Hepatocyte (in vitro differentiated cells): Measurements from ENCODE around the gene MICU2. TPM values are rescaled to one million over a fixed set of nuclear protein-coding genes. Genes with fewer than 3 reads are reported as not detected.

Experiments
- DNase-seq: peaks from one replicate; pipeline ENCODE4 v3.0.0-alpha.2; 2016; ENCODE audit warnings: low spot score
- H2AFZ ChIP-seq: fragments of 200-600 bp; sonication (generic); 2 replicates; pipeline ENCODE4 v1.6.0; 2016; ENCODE audit warnings: antibody characterized with exemption, mild to moderate bottlenecking
- H3K27ac ChIP-seq: fragments of 200-600 bp; sonication (generic); 2 replicates; pipeline ENCODE4 v1.5.1; 2016; ENCODE audit warnings: mild to moderate bottlenecking
- H3K27me3 ChIP-seq: fragments of 200-600 bp; sonication (generic); 2 replicates; pipeline ENCODE4 v1.6.1; 2016
- H3K36me3 ChIP-seq: fragments of 200-600 bp; sonication (generic); replicated peaks from 2 replicates; pipeline ENCODE4 v1.5.1; 2016; ENCODE audit warnings: low read depth; ENCODE audit not compliant: insufficient read depth
- H3K4me1 ChIP-seq: fragments of 200-600 bp; sonication (generic); 2 replicates; pipeline ENCODE4 v1.5.1; 2016; ENCODE audit warnings: mild to moderate bottlenecking, moderate library complexity; ENCODE audit not compliant: insufficient read depth
- H3K4me2 ChIP-seq: fragments of 200-600 bp; sonication (generic); 2 replicates; pipeline ENCODE4 v1.6.0; 2016
- H3K4me3 ChIP-seq: fragments of 200-600 bp; sonication (generic); 2 replicates; pipeline ENCODE4 v1.5.1; 2016; ENCODE audit warnings: mild to moderate bottlenecking
- H3K79me2 ChIP-seq: fragments of 200-600 bp; sonication (generic); 2 replicates; pipeline ENCODE4 v1.6.0; 2017; ENCODE audit warnings: mild to moderate bottlenecking
- H3K9me2 ChIP-seq: fragments of 200-600 bp; sonication (generic); replicated peaks from 2 replicates; pipeline ENCODE4 v1.6.0; 2017; ENCODE audit warnings: mild to moderate bottlenecking; ENCODE audit not compliant: insufficient read depth
- H3K9me3 ChIP-seq: fragments of 200-600 bp; sonication (generic); 2 replicates; pipeline ENCODE4 v1.5.1; 2016; ENCODE audit warnings: low read depth, mild to moderate bottlenecking
- H4K20me1 ChIP-seq: fragments of 200-600 bp; sonication (generic); 2 replicates; pipeline ENCODE4 v1.6.0; 2016; ENCODE audit warnings: mild to moderate bottlenecking; ENCODE audit not compliant: insufficient read depth, poor library complexity, severe bottlenecking
- CTCF ChIP-seq: fragments of 200-600 bp; sonication (generic); IDR thresholded peaks from 2 replicates; pipeline ENCODE4 v1.5.1; 2016; ENCODE audit warnings: antibody characterized with exemption, mild to moderate bottlenecking; ENCODE audit not compliant: poor library complexity
- EZH2 ChIP-seq: fragments of 200-600 bp; sonication (generic); IDR thresholded peaks from 2 replicates; pipeline ENCODE4 v1.6.1; 2016; ENCODE audit warnings: antibody characterized with exemption, mild to moderate bottlenecking, borderline replicate concordance
- EZH2phosphoT487 ChIP-seq: fragments of 200-600 bp; sonication (generic); IDR thresholded peaks from one replicate; pipeline ENCODE4 v1.6.1; 2018; ENCODE audit warnings: antibody characterized with exemption, mild to moderate bottlenecking, low read depth, moderate library complexity; ENCODE audit not compliant: unreplicated experiment, severe bottlenecking
- WGBS: methylation state at CpG from one replicate; pipeline ENCODE4 v1.1.6; 2016; ENCODE audit warnings: low lambda C conversion rate; ENCODE audit errors: missing lambda C conversion rate; 5-methylcytosine and 5-hydroxymethylcytosine counted together
- polyA plus RNA-seq: library from polyadenylated mRNA; unstranded; fragments of >200 nt; fragmentation: Nextera tagmentation; extraction: Ambion mirVana; gene quantifications from 2 replicates; pipeline ENCODE4 v1.2.1, GENCODE V29; 2016
- total RNA-seq: library from RNA; depleted of rRNA; stranded (reverse); fragments of >200 nt; gene quantifications from 2 replicates; pipeline ENCODE4 v1.2.3, GENCODE V29; 2014

Gene MICU2
- total and polyA plus RNA-seq, 2 experiments from 2014 or later, result 48.1 to 95.7 TPM

- Histone ChIP-seq H3K9me3 (no peaks in the 10 kb centered on the region), H4K20me1 (no peaks in the 10 kb centered on the region), H3K27me3 (no peaks in the 10 kb centered on the region), H3K4me1 (no peaks in the 10 kb centered on the region), H3K79me2 (no peaks in the 10 kb centered on the region), H3K36me3 (no peaks in the 10 kb centered on the region), H3K4me2 (no peak overlapping the region), H3K4me3 (no peak overlapping the region), H3K9me2 (no peaks in the 10 kb centered on the region), H3K27ac (no peak overlapping the region), H2AFZ (no peak overlapping the region)
- 92% methylated on average over 3 of the region's 3 CpGs for WGBS
- no peak for TF ChIP-seq EZH2phosphoT487
- no peak for TF ChIP-seq EZH2
- no peak for TF ChIP-seq CTCF
- DNase-seq, result no peak
These were observed 99.6 kb downstream of the MICU2 start for GRCh38 chr13:21504379-21504778.

GRCh38 chr13:21501686-21502085 is 102.3 kb downstream of the MICU2 start:
- Histone ChIP-seq H3K27me3 (no peaks in the 10 kb centered on the region), H3K9me2 (no peaks in the 10 kb centered on the region), H3K4me2 (no peak overlapping the region), H2AFZ (no peak overlapping the region), H4K20me1 (no peaks in the 10 kb centered on the region), H3K27ac (no peak overlapping the region), H3K79me2 (no peaks in the 10 kb centered on the region), H3K9me3 (no peaks in the 10 kb centered on the region), H3K4me1 (no peaks in the 10 kb centered on the region), H3K4me3 (no peak overlapping the region), H3K36me3 (no peaks in the 10 kb centered on the region)
- WGBS, result 90% methylated on average over 3 of the region's 3 CpGs
- DNase-seq, result peak; percentile 4
- TF ChIP-seq CTCF (no peak), EZH2phosphoT487 (no peak), EZH2 (no peak)

GRCh38 chr13:21486322-21486721 is 117.6 kb downstream of the MICU2 start:
- Histone ChIP-seq H3K9me3 (no peaks in the 10 kb centered on the region), H3K79me2 (no peaks in the 10 kb centered on the region), H3K4me2 (no peak overlapping the region), H4K20me1 (no peaks in the 10 kb centered on the region), H3K4me1 (no peaks in the 10 kb centered on the region), H3K4me3 (no peak overlapping the region), H3K36me3 (no peaks in the 10 kb centered on the region), H3K27ac (no peak overlapping the region), H2AFZ (no peak overlapping the region), H3K27me3 (no peaks in the 10 kb centered on the region), H3K9me2 (no peaks in the 10 kb centered on the region)
- TF ChIP-seq CTCF (no peak), EZH2 (no peak), EZH2phosphoT487 (no peak)
- WGBS, result 100% methylated on average over 4 of the region's 4 CpGs
- DNase-seq, result no peak

- Histone ChIP-seq H3K4me3 (no peak overlapping the region), H3K4me2 (no peak overlapping the region), H3K36me3 (no peaks in the 10 kb centered on the region), H3K27ac (no peak overlapping the region), H3K79me2 (no peaks in the 10 kb centered on the region), H4K20me1 (no peaks in the 10 kb centered on the region), H3K9me3 (no peaks in the 10 kb centered on the region), H3K27me3 (no peaks in the 10 kb centered on the region), H3K4me1 (no peaks in the 10 kb centered on the region), H2AFZ (no peak overlapping the region), H3K9me2 (no peaks in the 10 kb centered on the region)
- DNase-seq, result no peak
- 96% methylated on average over 24 of the region's 24 CpGs for WGBS
- TF ChIP-seq EZH2phosphoT487 (no peak), EZH2 (no peak), CTCF (no peak)
These were observed 120.2 kb downstream of the MICU2 start for GRCh38 chr13:21483748-21484147.
